T-helper 1 cell treated with Interleukin-12 subunit alpha and Interleukin-12 subunit beta and Interleukin-4 antibody, amounts not matched to agents 30 μg/mL and 1 μg/mL, for 36 hours (primary cell): ENCODE results near the gene SAMM50.
A peak's percentile ranks its signal among the peaks of the same experiment; 100 is the strongest.

ENCODE experiments used
- H3K27ac Mint-ChIP-seq: one replicate; pipeline ENCODE4 v1.8.0; 2021; ENCODE audit warnings: mild to moderate bottlenecking, mixed read lengths
- H3K27me3 Mint-ChIP-seq: one replicate; pipeline ENCODE4 v1.8.0; 2021; ENCODE audit warnings: low read depth, mixed read lengths
- H3K36me3 Mint-ChIP-seq: one replicate; pipeline ENCODE4 v1.8.0; 2021; ENCODE audit warnings: low read depth, mixed read lengths
- H3K4me1 Mint-ChIP-seq: one replicate; pipeline ENCODE4 v1.8.0; 2021; ENCODE audit warnings: low read depth, mixed read lengths
- H3K4me3 Mint-ChIP-seq: one replicate; pipeline ENCODE4 v1.8.0; 2021; ENCODE audit warnings: mild to moderate bottlenecking, moderate library complexity, mixed read lengths
- H3K9me3 Mint-ChIP-seq: one replicate; pipeline ENCODE4 v1.8.0; 2021; ENCODE audit warnings: mixed read lengths

The SAMM50 gene

DNA sequence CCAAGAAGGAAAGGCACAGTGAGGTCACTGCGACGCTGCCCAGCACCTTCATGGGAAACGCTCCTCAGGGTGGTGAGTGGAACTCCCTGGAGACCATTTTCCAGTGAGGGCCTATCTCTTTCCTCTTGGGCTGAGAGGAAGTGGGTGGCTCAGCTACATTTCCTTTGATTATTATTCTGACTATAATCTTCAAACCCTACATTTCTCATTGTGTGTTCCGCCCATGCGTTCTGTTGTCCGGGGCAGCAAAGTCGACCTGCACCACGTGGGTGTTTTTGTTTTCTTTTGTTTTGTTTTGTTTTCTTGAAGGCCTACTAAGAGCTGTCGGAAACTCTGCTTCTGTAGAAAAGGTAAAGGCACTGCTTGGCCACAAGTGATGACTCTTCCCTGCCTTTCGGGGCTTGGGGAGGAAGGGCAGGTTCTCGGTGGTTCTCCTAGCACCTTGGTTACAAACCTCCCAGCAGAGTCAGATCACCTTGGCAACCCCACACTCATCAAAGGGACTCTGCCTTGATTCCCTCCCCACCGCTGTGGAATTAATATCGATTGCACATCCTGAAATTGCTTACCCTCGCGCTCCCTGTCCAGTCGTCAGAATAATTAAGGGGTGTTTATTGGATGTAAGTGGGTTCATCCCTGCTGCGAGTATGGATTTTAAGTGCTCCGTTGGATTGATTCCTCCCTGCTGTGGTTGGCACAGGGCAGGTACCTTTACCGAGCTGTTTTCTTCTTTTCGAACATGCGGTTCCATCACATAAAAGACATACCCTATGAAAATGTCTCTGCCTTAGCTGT is 76.1 kb downstream of the SAMM50 start:
- Mint-ChIP-seq H3K36me3 (peaks cover 2% of the 10 kb centered on the region), H3K4me3 (no peak overlapping the region), H3K27me3 (no peaks in the 10 kb centered on the region), H3K9me3 (no peaks in the 10 kb centered on the region), H3K27ac (peak overlapping the region; percentile 70), H3K4me1 (peaks cover 31% of the 10 kb centered on the region)

DNA sequence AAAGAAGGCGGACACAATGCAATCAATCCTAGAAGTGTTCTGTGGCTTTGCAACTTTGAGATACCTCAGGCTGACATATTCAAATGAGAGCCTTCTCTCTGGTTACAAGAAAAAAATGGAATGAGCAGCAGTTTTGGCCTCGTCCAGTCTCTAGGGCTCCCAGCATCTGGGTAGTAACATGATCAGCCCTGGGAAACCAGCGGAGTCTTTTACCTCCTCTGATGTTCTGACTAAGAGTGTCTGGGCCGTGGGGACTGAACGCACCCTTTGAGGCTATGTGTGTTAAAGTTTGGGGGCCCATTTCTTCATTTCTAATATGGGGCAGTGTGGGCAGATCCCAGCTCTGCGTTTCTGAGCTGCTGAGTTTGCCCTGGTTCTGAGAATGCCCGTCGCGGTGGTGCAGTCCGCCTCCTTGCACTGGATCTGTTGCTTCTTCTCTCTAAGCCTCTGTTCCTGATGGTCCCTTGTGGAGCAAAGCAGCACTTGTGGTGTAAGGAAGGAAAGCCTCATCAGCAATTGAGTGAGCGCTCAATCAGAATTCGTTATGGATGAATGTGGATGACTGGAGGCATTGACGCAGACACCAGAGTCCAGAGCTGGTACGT is 77.0 kb downstream of the SAMM50 start:
- Mint-ChIP-seq H3K27me3 (no peaks in the 10 kb centered on the region), H3K27ac (no peak overlapping the region), H3K36me3 (no peaks in the 10 kb centered on the region), H3K9me3 (no peaks in the 10 kb centered on the region), H3K4me1 (peaks cover 22% of the 10 kb centered on the region), H3K4me3 (no peak overlapping the region)

DNA sequence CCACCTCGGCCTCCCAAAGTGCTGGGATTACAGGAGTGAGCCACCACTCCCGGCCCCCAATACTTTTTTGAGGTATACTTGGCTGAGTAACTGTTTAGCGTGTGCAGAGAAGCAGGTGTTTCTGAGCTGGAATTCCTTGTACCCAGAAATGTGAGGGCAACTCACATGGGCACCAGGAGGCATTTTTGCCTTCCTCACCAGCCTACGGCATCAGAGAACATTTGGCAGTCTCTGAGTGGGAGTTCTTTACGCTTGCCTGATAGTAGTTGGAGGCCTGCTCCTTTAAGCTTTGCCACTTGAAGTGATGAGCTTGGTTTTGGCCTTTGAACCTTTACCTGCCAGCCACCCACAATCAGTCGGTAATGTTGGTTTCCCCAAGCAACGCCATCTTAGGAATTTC is 78.0 kb downstream of the SAMM50 start:
- Mint-ChIP-seq H3K36me3 (no peaks in the 10 kb centered on the region), H3K9me3 (no peaks in the 10 kb centered on the region), H3K4me1 (peaks cover 20% of the 10 kb centered on the region), H3K27ac (no peak overlapping the region), H3K4me3 (no peak overlapping the region), H3K27me3 (no peaks in the 10 kb centered on the region)

DNA sequence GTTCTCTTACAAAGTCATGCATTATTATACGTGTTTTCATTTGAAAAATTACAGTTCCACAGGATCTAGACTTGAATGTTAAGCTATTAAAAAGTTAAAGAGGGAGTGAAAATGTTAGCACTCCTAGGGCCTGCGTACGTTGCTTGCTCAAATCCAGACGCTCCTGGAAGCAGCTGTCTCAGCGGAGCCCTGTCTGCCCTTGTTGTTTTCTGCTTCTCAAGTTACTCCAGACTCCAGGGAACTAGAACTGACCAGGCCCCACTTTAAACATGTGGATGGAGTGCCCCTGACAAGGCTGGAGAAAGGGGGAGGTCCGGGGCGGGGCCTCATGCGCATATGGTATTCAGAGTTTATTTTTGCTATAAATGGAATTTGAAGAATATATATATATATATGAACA is 78.5 kb downstream of the SAMM50 start:
- Mint-ChIP-seq H3K36me3 (no peaks in the 10 kb centered on the region), H3K27me3 (no peaks in the 10 kb centered on the region), H3K9me3 (no peaks in the 10 kb centered on the region), H3K27ac (no peak overlapping the region), H3K4me1 (peaks cover 17% of the 10 kb centered on the region), H3K4me3 (no peak overlapping the region)

DNA sequence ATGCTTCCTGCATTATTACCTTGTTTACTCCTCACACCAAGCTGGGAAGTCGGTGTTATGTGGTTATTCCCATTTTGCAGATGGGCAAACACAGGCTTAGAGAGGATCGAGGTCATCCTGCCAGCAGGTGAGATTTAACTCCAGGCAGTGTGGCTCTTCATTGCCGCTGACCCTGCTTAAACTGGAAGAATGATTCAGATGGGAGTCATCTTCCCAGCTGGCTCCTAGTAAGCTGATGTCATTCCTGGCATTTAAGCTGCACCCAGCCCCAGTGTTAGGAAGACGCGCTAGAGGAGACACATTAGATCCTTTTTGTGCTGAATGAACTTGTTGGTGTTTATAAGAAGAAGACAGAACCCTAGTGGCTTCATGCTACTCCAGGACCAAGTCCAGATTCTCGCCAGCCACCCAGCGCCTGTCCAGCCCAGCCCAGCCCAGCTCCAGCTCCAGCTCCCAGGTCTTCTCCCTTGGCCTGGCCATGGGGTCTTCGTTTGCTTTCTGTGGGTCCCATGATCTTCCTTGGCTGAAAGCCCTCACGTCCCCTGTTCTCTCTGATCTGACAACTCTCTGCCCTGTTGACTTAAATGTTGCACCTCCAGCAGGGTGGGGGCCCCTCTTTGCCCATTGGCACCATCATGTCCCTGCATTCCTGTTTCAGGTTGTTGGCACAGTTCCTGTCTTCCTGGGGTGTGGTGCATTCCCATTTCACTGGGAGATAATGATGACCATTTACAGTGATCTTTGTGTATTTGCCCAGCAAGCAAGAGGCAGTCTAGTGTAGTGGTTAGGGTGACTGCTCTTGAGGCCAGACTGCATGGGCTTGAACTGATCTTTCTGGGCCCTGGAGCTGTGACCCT is 82.5 kb downstream of the SAMM50 start:
- Mint-ChIP-seq H3K4me1 (peaks cover 18% of the 10 kb centered on the region), H3K4me3 (no peak overlapping the region), H3K27me3 (no peaks in the 10 kb centered on the region), H3K9me3 (no peaks in the 10 kb centered on the region), H3K27ac (no peak overlapping the region), H3K36me3 (peaks cover 3% of the 10 kb centered on the region)

DNA sequence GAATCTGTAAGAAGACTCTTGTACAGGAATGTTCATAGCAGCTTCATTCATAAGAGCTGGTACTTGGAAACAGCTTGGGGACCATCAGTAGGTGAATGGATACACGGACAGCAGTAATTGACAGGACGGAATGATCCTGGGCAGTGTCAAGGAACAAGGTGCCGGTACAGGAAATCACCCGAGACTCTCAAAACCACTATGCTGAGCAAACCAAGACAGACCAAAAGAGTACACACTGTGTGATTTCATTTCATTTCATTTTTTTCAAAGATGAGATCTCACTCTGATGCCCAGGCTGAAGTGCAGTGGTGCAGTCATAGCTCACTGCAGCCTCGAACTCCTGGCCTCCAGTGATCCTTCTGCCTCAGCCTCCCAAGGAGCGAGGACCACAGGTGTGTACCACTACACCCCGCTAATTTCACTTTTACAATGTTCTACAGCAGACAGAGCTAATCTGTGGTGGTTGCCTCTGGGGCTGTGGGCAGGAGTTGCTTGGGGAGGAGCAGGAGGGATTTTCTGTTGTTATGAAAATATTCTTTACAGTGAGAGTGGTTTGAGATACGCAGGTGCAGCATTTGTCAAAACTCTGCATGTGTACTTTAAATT is 84.4 kb downstream of the SAMM50 start:
- Mint-ChIP-seq H3K36me3 (peaks cover 3% of the 10 kb centered on the region), H3K4me3 (no peak overlapping the region), H3K27me3 (no peaks in the 10 kb centered on the region), H3K27ac (no peak overlapping the region), H3K4me1 (peaks cover 21% of the 10 kb centered on the region), H3K9me3 (no peaks in the 10 kb centered on the region)

DNA sequence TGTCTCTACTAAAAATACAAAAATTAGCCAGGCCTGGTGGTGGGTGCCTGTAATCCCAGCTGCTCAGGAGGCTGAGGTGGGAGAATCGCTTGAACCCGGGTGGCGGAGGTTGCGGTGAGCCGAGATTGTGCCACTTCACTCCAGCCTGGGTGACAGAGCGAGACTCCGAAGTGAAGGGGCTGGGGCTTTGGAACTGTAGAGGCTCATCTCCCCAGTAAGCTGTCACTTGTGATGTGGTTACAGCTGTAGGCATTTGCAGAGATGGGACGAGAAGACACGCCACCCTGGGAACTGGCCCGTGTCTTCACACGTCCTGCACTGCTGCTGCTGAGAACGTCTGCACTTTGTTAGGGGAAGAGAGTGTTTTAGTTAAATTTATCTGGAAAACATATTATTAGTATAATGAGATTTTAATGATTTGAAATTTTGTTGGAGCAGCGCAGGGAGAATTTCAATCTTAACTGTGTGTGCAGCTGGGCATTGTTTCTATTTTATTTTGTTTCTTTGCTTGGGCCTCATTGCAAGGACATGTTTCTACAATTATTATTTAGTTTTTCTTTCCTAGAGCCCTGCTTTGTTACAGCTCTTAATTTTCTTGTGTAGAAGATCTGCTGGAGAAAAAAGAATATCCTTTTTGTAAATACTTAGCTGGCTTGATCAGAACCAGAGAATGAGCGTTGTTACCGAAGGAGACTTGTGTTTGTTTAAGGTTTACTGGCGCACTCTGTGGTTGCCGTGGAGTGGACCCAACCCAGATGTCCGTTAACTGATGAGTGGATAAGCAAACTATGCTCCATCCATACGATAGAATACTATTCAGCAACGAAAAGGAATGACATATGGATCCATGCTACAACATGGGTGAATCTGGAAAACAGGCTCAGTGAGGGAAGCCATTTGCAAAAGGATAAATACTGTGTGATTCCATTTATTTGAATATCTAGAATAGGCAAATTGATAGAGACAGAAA is 87.3 kb downstream of the SAMM50 start:
- Mint-ChIP-seq H3K27ac (no peak overlapping the region), H3K27me3 (no peaks in the 10 kb centered on the region), H3K4me1 (peaks cover 36% of the 10 kb centered on the region)

DNA sequence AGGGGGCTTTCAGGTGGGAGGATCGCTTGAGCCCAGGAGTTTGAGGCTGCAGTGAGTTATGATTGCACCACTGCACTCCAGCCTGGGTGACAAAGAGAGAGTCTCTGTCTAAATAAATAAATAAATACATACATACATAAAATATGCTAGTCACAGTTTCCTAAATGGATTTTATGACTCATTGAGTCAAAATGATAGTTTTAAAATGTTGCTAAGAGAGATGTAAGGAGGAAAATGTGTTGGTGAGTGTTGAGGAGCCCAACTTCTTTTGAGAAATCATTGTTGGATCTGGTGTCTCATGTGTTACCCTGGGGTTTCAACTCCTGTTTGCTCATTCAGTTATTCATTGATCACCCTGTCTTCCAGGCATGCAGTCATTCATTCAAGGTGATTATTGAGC is 89.9 kb downstream of the SAMM50 start:
- Mint-ChIP-seq H3K9me3 (no peaks in the 10 kb centered on the region), H3K27ac (peak overlapping the region; percentile 49), H3K27me3 (no peaks in the 10 kb centered on the region), H3K36me3 (peaks cover 8% of the 10 kb centered on the region), H3K4me3 (no peak overlapping the region), H3K4me1 (peaks cover 41% of the 10 kb centered on the region)

More for the DNA sequence above, 87.3 kb downstream of the SAMM50 start:
- H3K4me3 Mint-ChIP-seq: no peak overlapping the region
- H3K36me3 Mint-ChIP-seq: peaks cover 9% of the 10 kb centered on the region
- no peaks in the 10 kb centered on the region for H3K9me3 Mint-ChIP-seq
